ENCODE data around the gene LARGE1.

LARGE1 gene

DNA sequence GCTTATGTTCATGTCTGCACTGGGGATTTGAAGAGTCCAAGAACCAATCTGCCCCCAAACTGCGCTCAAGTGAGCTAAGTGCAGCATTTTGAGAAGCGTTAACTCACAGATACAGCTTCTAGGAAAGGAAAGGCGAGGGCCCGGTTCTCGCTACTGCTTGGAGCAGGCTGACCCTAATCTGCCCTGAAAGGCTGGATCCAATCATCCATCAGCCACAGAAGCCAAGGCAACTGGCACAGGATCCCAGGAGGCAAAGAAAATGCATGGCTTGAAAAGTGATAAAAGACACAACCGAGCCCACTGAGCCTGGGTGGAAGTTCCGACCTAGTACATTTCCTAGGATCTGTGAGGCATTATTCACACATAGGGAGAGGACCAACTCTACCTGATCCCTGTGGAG, 174.8 kb downstream of the LARGE1 start:
- Histone ChIP-seq H3K27me3 (ENCODE audit: low read depth) (no peaks in the 10 kb centered on the region), H3K36me3 (replicated peaks) (no peaks in the 10 kb centered on the region), H3K9me3 (no peaks in the 10 kb centered on the region), H3K4me3 (no peak overlapping the region), H3K4me1 (no peaks in the 10 kb centered on the region)
- in situ Hi-C loops (cut with MboI; ENCODE audit: low sequenced_read_pairs), result no loop called here
- DNase-seq (ENCODE audit: low spot score in 2 of 2), result no peak

GRCh38 chr22:33743756-33744155, 176.5 kb downstream of the LARGE1 start:
- DNase-seq (ENCODE audit: low spot score in 2 of 2), result no peak
- no peaks in the 10 kb centered on the region for H3K4me1 ChIP-seq

GRCh38 chr22:33741025-33741424, 179.3 kb downstream of the LARGE1 start:
- H3K27me3 ChIP-seq (ENCODE audit: low read depth), result no peaks in the 10 kb centered on the region
- no peaks in the 10 kb centered on the region for H3K36me3 ChIP-seq (replicated peaks)
- H3K4me3 ChIP-seq, result no peak overlapping the region
- in situ Hi-C loops (cut with MboI; ENCODE audit: low sequenced_read_pairs), result no loop called here
- H3K4me1 ChIP-seq, result no peaks in the 10 kb centered on the region
- no peaks in the 10 kb centered on the region for H3K9me3 ChIP-seq
- no peak for DNase-seq (ENCODE audit: low spot score in 2 of 2)

More at GRCh38 chr22:33743756-33744155, 176.5 kb downstream of the LARGE1 start:
- Histone ChIP-seq H3K9me3 (no peaks in the 10 kb centered on the region), H3K27me3 (ENCODE audit: low read depth) (no peaks in the 10 kb centered on the region), H3K36me3 (replicated peaks) (no peaks in the 10 kb centered on the region), H3K4me3 (no peak overlapping the region)
- in situ Hi-C loops (cut with MboI; ENCODE audit: low sequenced_read_pairs), result no loop called here

DNA sequence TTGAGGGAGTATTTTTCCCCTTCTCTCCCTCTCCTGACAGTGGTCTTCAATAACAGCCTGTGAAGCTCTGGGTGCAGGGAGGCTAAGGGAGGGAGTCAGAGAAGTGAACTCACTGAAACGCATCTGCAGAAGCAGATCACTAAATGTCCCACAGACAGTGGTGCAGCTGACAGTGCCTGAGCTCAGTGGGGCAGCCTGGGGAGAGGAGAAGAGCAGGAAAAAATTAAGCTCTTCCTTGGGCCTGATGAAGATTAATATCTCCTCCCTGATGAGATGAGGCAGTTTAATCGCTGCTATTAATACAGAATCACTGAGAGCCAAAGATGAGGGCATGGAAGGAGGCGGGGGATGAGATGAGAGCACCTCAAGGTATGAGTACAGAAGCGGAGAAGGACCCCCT, 180.8 kb downstream of the LARGE1 start:
- DNase-seq (ENCODE audit: low spot score in 2 of 2), result no peak
- no peaks in the 10 kb centered on the region for H3K36me3 ChIP-seq (replicated peaks)
- in situ Hi-C loops (cut with MboI; ENCODE audit: low sequenced_read_pairs), result no loop called here
- H3K4me1 ChIP-seq, result no peaks in the 10 kb centered on the region
- H3K27me3 ChIP-seq (ENCODE audit: low read depth), result no peaks in the 10 kb centered on the region
- H3K4me3 ChIP-seq, result no peak overlapping the region
- no peaks in the 10 kb centered on the region for H3K9me3 ChIP-seq

- H3K27me3 ChIP-seq (ENCODE audit: low read depth), result no peaks in the 10 kb centered on the region
- in situ Hi-C loops (cut with MboI; ENCODE audit: low sequenced_read_pairs), result no loop called here
- H3K36me3 ChIP-seq (replicated peaks), result no peaks in the 10 kb centered on the region
- H3K4me1 ChIP-seq, result no peaks in the 10 kb centered on the region
- DNase-seq (ENCODE audit: low spot score in 2 of 2), result no peak
- H3K4me3 ChIP-seq, result no peak overlapping the region
- H3K9me3 ChIP-seq, result no peaks in the 10 kb centered on the region
These were observed 182.6 kb downstream of the LARGE1 start for GRCh38 chr22:33737662-33738061.

DNA sequence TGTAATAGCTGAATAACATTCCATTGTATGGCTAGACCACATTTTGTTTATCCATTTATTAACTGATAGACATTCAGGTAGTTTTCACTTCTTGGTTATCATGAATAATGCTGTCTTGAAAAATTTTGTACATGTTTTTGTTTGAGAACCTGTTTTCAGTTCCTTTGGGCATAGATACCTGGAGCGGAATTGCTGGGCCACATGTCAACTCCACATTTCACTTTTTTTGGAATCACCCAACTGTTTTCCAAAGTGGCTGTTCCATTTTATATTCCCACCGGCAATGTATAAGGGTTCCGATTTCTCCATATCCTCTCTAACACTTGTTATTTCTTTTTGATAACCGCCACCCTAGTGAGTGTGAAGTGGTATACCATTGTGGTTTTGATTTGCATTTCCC, 184.3 kb downstream of the LARGE1 start:
- Histone ChIP-seq H3K27me3 (ENCODE audit: low read depth) (no peaks in the 10 kb centered on the region), H3K9me3 (no peaks in the 10 kb centered on the region), H3K4me3 (no peak overlapping the region), H3K36me3 (replicated peaks) (no peaks in the 10 kb centered on the region), H3K4me1 (no peaks in the 10 kb centered on the region)
- in situ Hi-C loops (cut with MboI; ENCODE audit: low sequenced_read_pairs), result no loop called here
- no peak for DNase-seq (ENCODE audit: low spot score in 2 of 2)

DNA sequence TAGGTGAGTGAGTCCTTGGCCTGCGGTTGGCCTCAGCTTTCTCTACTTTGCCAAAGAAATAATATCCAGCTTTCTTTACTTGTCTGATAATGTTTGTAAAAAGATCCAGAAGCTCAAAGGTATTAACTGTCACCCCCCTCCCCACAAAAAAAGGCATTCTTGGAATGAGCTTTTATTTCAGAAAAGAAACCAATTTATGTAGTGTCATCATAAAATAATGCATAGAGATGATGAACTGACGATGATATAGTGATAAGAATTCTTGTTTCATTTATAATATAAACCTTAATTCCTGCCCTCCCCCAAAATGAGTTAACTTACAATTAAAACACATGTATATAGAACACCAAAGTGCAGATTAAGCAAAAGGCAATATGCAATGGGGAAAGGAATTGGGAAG, 191.4 kb downstream of the LARGE1 start:
- Histone ChIP-seq H3K9me3 (no peaks in the 10 kb centered on the region), H3K4me1 (no peaks in the 10 kb centered on the region), H3K36me3 (replicated peaks) (no peaks in the 10 kb centered on the region), H3K4me3 (no peak overlapping the region), H3K27me3 (ENCODE audit: low read depth) (no peaks in the 10 kb centered on the region)
- in situ Hi-C loops (cut with MboI; ENCODE audit: low sequenced_read_pairs), result no loop called here
- no peak for DNase-seq (ENCODE audit: low spot score in 2 of 2)

GRCh38 chr22:33726294-33726734, 194.0 kb downstream of the LARGE1 start:
- Histone ChIP-seq H3K36me3 (replicated peaks) (no peaks in the 10 kb centered on the region), H3K27me3 (ENCODE audit: low read depth) (no peaks in the 10 kb centered on the region), H3K9me3 (no peaks in the 10 kb centered on the region), H3K4me3 (no peak overlapping the region), H3K4me1 (no peaks in the 10 kb centered on the region)
- in situ Hi-C loops (cut with MboI; ENCODE audit: low sequenced_read_pairs), result no loop called here
- no peak for DNase-seq (ENCODE audit: low spot score in 2 of 2)

DNA sequence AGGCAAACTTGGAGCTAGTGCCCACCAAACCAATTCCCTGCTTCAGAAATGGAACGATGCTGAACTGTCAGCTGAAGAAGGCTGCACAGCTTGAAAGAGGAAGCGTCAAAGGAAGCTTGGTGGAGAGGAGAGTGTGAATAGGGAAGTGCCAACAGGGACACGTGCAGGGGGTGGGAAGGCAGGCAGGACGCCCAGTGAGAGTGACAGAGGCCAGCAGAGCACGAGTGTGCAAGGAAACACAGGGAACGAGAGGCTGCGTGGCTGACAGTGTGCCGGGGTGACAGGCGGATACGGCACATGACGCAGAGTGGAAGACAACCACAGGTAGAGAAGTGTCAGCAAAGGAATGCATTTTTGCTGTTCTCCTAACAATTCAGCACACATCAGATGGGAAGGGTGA, 196.4 kb downstream of the LARGE1 start:
- Histone ChIP-seq H3K9me3 (no peaks in the 10 kb centered on the region), H3K4me1 (no peaks in the 10 kb centered on the region), H3K27me3 (ENCODE audit: low read depth) (no peaks in the 10 kb centered on the region), H3K36me3 (replicated peaks) (no peaks in the 10 kb centered on the region), H3K4me3 (no peak overlapping the region)
- in situ Hi-C loops (cut with MboI; ENCODE audit: low sequenced_read_pairs), result no loop called here
- DNase-seq (ENCODE audit: low spot score in 2 of 2), result no peak

DNA sequence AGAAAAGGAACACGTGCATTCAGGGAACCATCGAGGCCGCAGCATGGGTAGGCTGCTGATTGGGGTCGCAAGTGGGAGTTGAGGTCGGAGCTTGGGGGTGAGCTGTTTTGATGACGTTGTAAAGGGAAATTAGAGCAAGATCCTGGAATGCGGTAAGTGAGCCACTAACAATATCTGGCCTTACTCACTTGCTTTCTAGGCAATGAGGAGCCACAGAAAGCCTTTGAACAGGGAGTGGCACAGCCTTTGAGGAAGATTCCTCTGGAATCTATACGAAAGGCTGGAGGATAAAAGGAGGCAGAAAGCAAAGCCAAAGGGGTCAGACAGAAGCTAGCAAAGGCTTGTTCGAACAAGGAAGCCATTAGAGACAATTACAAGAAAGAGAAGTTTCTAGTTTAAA, 197.5 kb downstream of the LARGE1 start:
- Histone ChIP-seq H3K9me3 (no peaks in the 10 kb centered on the region), H3K4me3 (no peak overlapping the region), H3K4me1 (no peaks in the 10 kb centered on the region), H3K27me3 (ENCODE audit: low read depth) (no peaks in the 10 kb centered on the region), H3K36me3 (replicated peaks) (no peaks in the 10 kb centered on the region)
- DNase-seq (ENCODE audit: low spot score in 2 of 2), result no peak
- in situ Hi-C loops (cut with MboI; ENCODE audit: low sequenced_read_pairs), result no loop called here

- H3K9me3 ChIP-seq, result no peaks in the 10 kb centered on the region
- H3K4me1 ChIP-seq, result no peaks in the 10 kb centered on the region
- in situ Hi-C loops (cut with MboI; ENCODE audit: low sequenced_read_pairs), result no loop called here
- no peak overlapping the region for H3K4me3 ChIP-seq
- no peaks in the 10 kb centered on the region for H3K36me3 ChIP-seq (replicated peaks)
- no peak for DNase-seq (ENCODE audit: low spot score in 2 of 2)
- H3K27me3 ChIP-seq (ENCODE audit: low read depth), result no peaks in the 10 kb centered on the region
These were observed 200.0 kb downstream of the LARGE1 start for GRCh38 chr22:33720166-33720878.

DNA sequence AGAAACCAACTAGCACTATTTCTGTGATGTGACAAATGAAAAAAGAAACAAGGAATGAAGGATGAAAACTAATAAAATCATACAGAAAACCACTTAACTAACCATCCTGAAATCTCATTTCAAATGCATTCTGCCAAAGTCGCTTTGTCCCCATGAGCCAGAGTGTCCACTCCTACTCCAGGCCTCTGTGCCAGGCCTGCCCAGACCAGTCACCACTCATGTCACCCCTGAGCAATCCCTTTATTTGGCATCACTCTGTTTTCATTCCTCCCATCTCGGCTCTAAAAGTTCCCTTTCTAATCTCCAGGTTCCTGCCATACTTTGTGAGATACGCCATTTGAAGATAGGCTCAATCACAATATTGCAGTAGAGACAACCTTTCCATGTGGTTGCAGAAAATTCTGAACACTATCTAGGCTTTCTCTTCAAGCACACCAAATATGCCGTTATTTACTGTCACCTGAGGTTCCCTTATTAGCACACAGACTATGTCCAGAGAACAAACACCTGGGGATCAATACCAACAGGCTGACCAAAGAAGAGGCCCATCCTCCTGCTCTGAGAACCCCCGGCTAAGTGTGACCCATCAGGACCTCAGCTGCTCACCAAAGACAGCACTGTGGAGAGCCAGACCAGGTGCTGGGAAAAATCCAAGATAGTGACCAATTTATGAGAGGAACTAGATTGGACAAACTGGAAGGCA, 202.4 kb downstream of the LARGE1 start:
- Histone ChIP-seq H3K36me3 (replicated peaks) (no peaks in the 10 kb centered on the region), H3K9me3 (no peaks in the 10 kb centered on the region), H3K4me1 (no peaks in the 10 kb centered on the region), H3K27me3 (ENCODE audit: low read depth) (no peaks in the 10 kb centered on the region), H3K4me3 (no peak overlapping the region)
- in situ Hi-C loops (cut with MboI; ENCODE audit: low sequenced_read_pairs), result no loop called here
- DNase-seq (ENCODE audit: low spot score in 2 of 2), result no peak

- in situ Hi-C loops (cut with MboI; ENCODE audit: low sequenced_read_pairs), result no loop called here
- DNase-seq (ENCODE audit: low spot score in 2 of 2), result no peak
- no peaks in the 10 kb centered on the region for H3K9me3 ChIP-seq
- H3K36me3 ChIP-seq (replicated peaks), result no peaks in the 10 kb centered on the region
- H3K4me1 ChIP-seq, result peaks cover 5% of the 10 kb centered on the region
- H3K27me3 ChIP-seq (ENCODE audit: low read depth), result no peaks in the 10 kb centered on the region
- H3K4me3 ChIP-seq, result no peak overlapping the region
These were observed 204.9 kb downstream of the LARGE1 start for GRCh38 chr22:33715237-33715985.

- in situ Hi-C loops (cut with MboI; ENCODE audit: low sequenced_read_pairs), result no loop called here
- no peak overlapping the region for H3K4me3 ChIP-seq
- H3K27me3 ChIP-seq (ENCODE audit: low read depth), result no peaks in the 10 kb centered on the region
- peak; percentile 38 to 56 for DNase-seq (ENCODE audit: low spot score in 2 of 2)
- H3K36me3 ChIP-seq (replicated peaks), result no peaks in the 10 kb centered on the region
- peaks cover 10% of the 10 kb centered on the region for H3K4me1 ChIP-seq
- no peaks in the 10 kb centered on the region for H3K9me3 ChIP-seq
These were observed 209.9 kb downstream of the LARGE1 start for GRCh38 chr22:33710326-33710725.
